ENCODE measurements around the gene BYSL.

DNA sequence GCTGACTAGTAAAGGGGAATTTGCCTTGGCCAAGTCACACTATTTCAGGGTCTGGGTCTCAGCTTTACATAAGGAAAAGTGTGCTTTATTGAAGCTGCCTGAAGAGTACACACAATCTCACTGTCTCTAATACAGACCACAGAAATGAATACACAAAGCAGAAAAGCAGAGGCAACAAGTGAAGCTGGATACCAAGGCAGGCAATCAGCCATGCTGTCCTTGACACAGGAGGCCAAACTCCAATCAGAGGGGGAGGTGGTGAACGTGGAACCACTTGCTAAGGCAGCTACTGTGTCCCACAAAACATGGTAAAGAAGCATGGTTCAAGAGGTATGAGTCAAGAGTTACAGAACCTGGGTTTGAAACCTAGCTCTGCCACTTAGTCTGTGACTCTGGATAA, 42.1 kb downstream of the BYSL start:
- TF ChIP-seq CTCF (IDR thresholded peaks at IDR 0.05) (no peak), POLR2A (IDR thresholded peaks at IDR 0.05) (no peak)

Measured in thyroid gland (tissue), 4 donors.